Heart left ventricle (tissue), 16 donors: Measurements from ENCODE around the gene FLVCR1. TPM values are rescaled to one million over a fixed set of nuclear protein-coding genes. Genes with fewer than 3 reads are reported as not detected.

Experiments
- ATAC-seq, 4 donors: fragments of 200-7000 bp; cut with Tn5 transposase; one replicate each; pipeline ENCODE4 v1.9.1; 2020 to 2022; ENCODE audit warnings: moderate library complexity in 4 of 4, mild to moderate bottlenecking in 3 of 4, moderate number of reproducible peaks in 1 of 4
- DNase-seq, 5 donors: peaks; one replicate each; pipeline ENCODE4 v3.0.0-alpha.2; 2020
- H3K27ac ChIP-seq, 12 donors: fragments of 200-600 bp; sonication (generic) in 4 of 12; one replicate each; pipeline versions ENCODE4 v1.5.0 to v1.8.0; 2016 to 2022; ENCODE audit warnings: mild to moderate bottlenecking in 2 of 12
- H3K27me3 ChIP-seq, 9 donors: fragments of 200-600 bp; sonication (generic) in 2 of 9; one replicate each; pipeline versions ENCODE4 v1.5.1 to v1.8.0; 2016 to 2022; ENCODE audit warnings: mild to moderate bottlenecking in 3 of 9
- H3K36me3 ChIP-seq, 9 donors: fragments of 200-600 bp; sonication (generic) in 2 of 9; one replicate each; pipeline versions ENCODE4 v1.5.0 to v1.8.0; 2018 to 2022; ENCODE audit warnings: mild to moderate bottlenecking in 2 of 9
- H3K4me1 ChIP-seq, 12 donors: fragments of 200-600 bp; sonication (generic) in 4 of 12; one replicate each; pipeline versions ENCODE4 v1.5.0 to v1.8.0; 2016 to 2022; ENCODE audit warnings: mild to moderate bottlenecking in 3 of 12
- H3K4me3 ChIP-seq, 12 donors: fragments of 200-600 bp; sonication (generic) in 4 of 12; one replicate each; pipeline versions ENCODE4 v1.5.0 to v1.8.0; 2017 to 2022; ENCODE audit warnings: mild to moderate bottlenecking in 9 of 12, moderate library complexity in 4 of 12
- H3K9me3 ChIP-seq, 12 donors: fragments of 200-600 bp; sonication (generic) in 4 of 12; one replicate each; pipeline versions ENCODE4 v1.5.0 to v1.8.0; 2016 to 2022; ENCODE audit warnings: mild to moderate bottlenecking in 1 of 12
- POLR2A ChIP-seq, 2 donors: fragments of 450-650 bp; IDR thresholded peaks; one replicate each; pipeline ENCODE4 v1.6.1; 2017; ENCODE audit warnings: antibody characterized with exemption in 2 of 2, mild to moderate bottlenecking in 2 of 2, moderate library complexity in 2 of 2
- WGBS, 4 donors: extraction: QIAGEN DNeasy Blood & Tissue Kit in 2 of 4; methylation state at CpG; one replicate each; pipeline versions ENCODE4 v1.1.5 to v1.1.7; 2013 to 2018; 5-methylcytosine and 5-hydroxymethylcytosine counted together
- intact Hi-C, 10 donors: fragments of 100-400 bp; cut with DNase I; formaldehyde crosslinking; loops; one replicate each; pipeline versions ENCODE4 v1.11.1 to v1.14.2; 2022
- long read RNA-seq, 3 donors: library from polyadenylated mRNA; unstranded; transcript quantifications; one replicate each; pipeline ENCODE4 v2.0.0, GENCODE V29; 2020 to 2021
- polyA plus RNA-seq, 2 donors: library from polyadenylated mRNA; stranded (reverse); fragments of 200-250 nt; gene quantifications; one replicate each; pipeline ENCODE4 v1.2.3, GENCODE V29; 2013
- total RNA-seq, 9 donors: library from RNA; depleted of rRNA in 2 of 9; stranded (reverse); fragments of >200 nt in 2 of 9; fragmentation: NEBNext Ultra II Directional in 3 of 9; extraction: Animal tissue kit (Norgen Biotek cat#: 25700) in 3 of 9; gene quantifications; one replicate each; pipeline versions ENCODE4 v1.1.0 to v1.2.4, GENCODE V29; 2016 to 2023
- TF ChIP-seq, protein P1 (sequence below), 12 donors: fragments of 200-600 bp; sonication (generic) in 4 of 12; IDR thresholded peaks; one replicate each; pipeline versions ENCODE4 v1.5.0 to v1.8.0; 2018 to 2022; ENCODE audit warnings: antibody characterized with exemption in 12 of 12, mild to moderate bottlenecking in 5 of 12
- donor health status: ischemic (EF 13 %, LVEDD 7.1; RV severe dilation, severe dysfunction).
- donor health status: healthy with polysubstance abuse.
- donor health status: DM: no; HTN: yes; CAD: no.
- donor health status: DM: no; HTN: no; CAD: no.
- donor health status: ischemic (EF 25% LVEDD 6.9; RV normal size, moderate dysfunction).
- donor health status: ischemic (EF 25% LVEDD 5.7; RV mildly dilated, moderate dysfunction).
- donor health status: healthy.
- donor health status: DM: yes; HTN: yes; CAD: no.
- donor health status: ischemic (EF 35%, LVEDD 5.7; RV mildly dilated, moderate dysfunction).
- donor health status: nonischemic (EF 11% LVEDD 7.7; RV severe dilation, severe dysfunction).
- donor health status: DM: yes; HTN: yes; CAD: no.
- donor health status: PGD.
- donor health status: ischemic (EF 29% LVEDD 5.4; RV normal size, mild dysfunction).
- donor health status: nonischemic (EF 23%, LVEDD 6.1; RV moderate dilation, normal function).

The FLVCR1 gene
- 1 to 10 TPM in 7 of 9 donors, under 1 TPM in 2; 0.44 to 3.0 (median 2.4) TPM for total RNA-seq
- polyA plus RNA-seq: 1 to 10 TPM in 1 of 2 donors, under 1 TPM in 1; 0.84 to 2.5 TPM
- long read RNA-seq, donor 1, partial matches to known transcripts: 0 of 1 reads
- long read RNA-seq, donor 1, other reads (novel, unspliced or antisense): 1 of 1 reads
- long read RNA-seq, donor 2: 0 reads
- long read RNA-seq, donor 3, partial matches to known transcripts: 0 of 1 reads
- long read RNA-seq, donor 3, other reads (novel, unspliced or antisense): 1 of 1 reads

DNA sequence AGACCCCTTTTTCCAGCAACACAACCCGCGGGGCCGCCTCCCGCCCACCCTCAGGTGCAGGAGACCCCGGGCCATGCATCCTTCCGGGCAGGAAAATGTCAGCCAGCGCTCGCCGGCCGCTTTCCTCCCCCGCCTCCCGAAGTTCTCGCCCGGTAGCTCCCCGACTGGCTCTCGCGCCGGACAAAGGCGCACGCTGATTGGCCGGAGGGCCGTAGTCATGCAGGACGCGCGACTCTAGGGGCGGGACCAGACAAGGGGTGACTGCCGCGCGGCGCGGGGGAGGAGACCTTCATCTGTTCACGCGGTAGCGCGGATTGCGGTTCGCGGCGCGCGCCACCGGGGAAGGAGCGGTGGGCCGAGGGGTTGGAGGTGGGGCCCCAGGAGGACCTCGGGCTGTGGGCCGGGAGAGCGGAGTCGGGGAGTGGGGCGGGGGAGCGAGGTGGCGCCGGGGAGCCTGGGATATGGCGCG lies at the start of gene FLVCR1:
FLVCR1 (plus strand) TSS at position 284 of the 469 bp plus-strand sequence; CDS start at position 462, 178 bp downstream.
- Histone ChIP-seq H3K4me1 (peaks cover 0 to 48% (median 25%) of the 10 kb centered on the region in 12 donors), H3K27me3 (no peaks in the 10 kb centered on the region), H3K27ac (peak within 1 kb of the TSS; percentile 42 to 91 (median 84)), H3K9me3 (no peaks in the 10 kb centered on the region), H3K4me3 (peak within 1 kb of the TSS; percentile 69 to 99 (median 95)), H3K36me3 (no peaks in the 10 kb centered on the region)
- peak in 1 of 2 donors; percentile 76 for TF ChIP-seq POLR2A (IDR thresholded peaks at IDR 0.05)
- TF ChIP-seq, protein P1, sequence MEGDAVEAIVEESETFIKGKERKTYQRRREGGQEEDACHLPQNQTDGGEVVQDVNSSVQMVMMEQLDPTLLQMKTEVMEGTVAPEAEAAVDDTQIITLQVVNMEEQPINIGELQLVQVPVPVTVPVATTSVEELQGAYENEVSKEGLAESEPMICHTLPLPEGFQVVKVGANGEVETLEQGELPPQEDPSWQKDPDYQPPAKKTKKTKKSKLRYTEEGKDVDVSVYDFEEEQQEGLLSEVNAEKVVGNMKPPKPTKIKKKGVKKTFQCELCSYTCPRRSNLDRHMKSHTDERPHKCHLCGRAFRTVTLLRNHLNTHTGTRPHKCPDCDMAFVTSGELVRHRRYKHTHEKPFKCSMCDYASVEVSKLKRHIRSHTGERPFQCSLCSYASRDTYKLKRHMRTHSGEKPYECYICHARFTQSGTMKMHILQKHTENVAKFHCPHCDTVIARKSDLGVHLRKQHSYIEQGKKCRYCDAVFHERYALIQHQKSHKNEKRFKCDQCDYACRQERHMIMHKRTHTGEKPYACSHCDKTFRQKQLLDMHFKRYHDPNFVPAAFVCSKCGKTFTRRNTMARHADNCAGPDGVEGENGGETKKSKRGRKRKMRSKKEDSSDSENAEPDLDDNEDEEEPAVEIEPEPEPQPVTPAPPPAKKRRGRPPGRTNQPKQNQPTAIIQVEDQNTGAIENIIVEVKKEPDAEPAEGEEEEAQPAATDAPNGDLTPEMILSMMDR (IDR thresholded peaks at IDR 0.05): no peak
- ATAC-seq (peak; percentile 100), DNase-seq (peak; percentile 97 to 98 (median 98))
- 0 to 1% (median 1%) methylated on average over 27 to 54 of the region's 54 CpGs for WGBS, 4 donors
- intact Hi-C loops: loop anchor here in 2 of 10 donors (1.0 to 5.0 kb wide), 2 partner anchors 66 to 67 kb away; partner anchors contain the start of genes NSL1 (in 2 of the 2) and TATDN3 (in 2 of the 2)

DNA sequence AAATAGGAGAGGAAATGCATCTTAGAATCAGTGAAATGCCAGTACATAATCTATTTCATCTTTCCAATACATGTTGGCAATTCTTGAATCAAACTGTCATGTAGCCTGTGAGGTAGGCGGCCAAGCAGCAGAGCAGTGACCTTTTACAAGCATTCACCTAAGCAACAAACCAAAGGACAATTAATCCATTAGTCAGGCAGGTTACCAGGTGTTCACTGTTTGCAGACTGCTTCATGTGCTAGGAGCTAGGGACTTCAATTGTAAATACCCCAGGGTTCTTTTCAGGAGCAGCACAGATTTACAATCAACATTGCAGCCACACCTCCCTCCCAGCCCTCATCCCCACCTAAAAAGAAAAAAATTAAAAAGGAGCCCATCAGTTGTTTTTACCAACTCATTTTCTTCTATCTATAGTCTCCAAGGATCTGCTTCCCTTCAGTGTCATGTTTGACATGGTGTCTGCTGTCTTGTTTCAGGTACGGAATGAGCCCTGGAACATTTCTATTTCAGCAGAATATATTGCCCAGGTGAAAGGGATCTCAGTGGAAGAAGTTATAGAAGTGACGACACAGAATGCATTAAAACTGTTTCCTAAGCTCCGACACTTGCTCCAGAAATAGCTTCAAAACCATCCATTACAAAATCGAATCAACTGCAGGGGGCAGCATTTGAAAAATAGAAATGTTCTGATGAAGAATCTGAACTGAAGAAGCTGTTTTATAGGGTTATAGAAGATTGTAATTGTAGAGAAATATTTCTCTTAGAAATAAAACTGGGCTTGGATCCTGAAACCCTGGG lies 43.3 kb upstream of the FLVCR1 start:
- peak in 2 of 4 donors; percentile 37 to 38 for ATAC-seq
- Histone ChIP-seq H3K9me3 (no peaks in the 10 kb centered on the region), H3K4me1 (peaks cover 0 to 5% (median 0%) of the 10 kb centered on the region in 12 donors), H3K36me3 (peaks cover 0 to 43% (median 34%) of the 10 kb centered on the region in 9 donors), H3K27ac (no peak overlapping the region), H3K27me3 (no peaks in the 10 kb centered on the region), H3K4me3 (no peak overlapping the region)
- no peak for DNase-seq
- intact Hi-C loops: loop anchor here (2.0 to 10.0 kb wide), 5 partner anchors 178 to 188 kb away; no protein-coding TSS in a partner anchor
- WGBS, 4 donors: 36 to 49% (median 45%) methylated on average over 5 of the region's 5 CpGs
- TF ChIP-seq, protein P1 (IDR thresholded peaks at IDR 0.05): peak in 11 of 12 donors; percentile 15 to 55 (median 35)
- no peak for TF ChIP-seq POLR2A (IDR thresholded peaks at IDR 0.05)

DNA sequence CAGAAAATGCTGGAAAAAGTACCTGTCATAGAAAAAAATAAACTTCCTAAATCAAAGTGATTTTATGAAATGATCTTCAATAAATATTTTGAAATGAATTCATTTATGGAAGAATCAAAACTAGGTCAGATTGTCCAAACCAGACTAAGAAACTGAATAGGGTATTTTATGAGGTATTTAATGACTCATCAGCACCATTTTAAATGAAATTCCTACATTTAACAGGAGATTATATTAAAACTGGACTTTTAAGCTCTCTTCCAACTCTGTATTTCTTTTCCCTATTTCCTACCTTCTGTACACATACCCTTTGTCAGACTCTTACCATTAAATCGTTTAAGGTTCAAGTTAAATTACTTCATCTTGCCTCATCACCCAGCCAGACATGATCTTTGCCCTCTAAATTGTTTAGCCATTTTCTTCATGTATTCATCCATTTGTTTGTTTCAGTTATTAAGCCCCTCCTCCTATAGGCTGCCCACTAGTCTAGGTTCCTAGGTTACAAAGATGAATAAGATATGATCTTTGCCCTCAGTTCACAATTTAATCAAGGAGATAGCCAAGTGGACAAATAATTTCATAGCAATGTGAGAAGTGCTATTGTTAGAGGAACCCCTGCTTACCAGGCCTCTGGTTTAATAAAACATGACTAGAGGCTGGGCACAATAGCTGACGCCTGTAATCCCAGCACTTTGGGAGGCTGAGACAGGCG lies 41.4 kb upstream of the FLVCR1 start:
- no peak overlapping the region for H3K4me3 ChIP-seq
- intact Hi-C loops: loop anchor here in 6 of 10 donors (5.0 to 10.0 kb wide), 2 partner anchors 178 to 181 kb away; no protein-coding TSS in a partner anchor
- 85 to 89% (median 86%) methylated on average over 3 of the region's 3 CpGs for WGBS, 4 donors
- ATAC-seq (no peak), DNase-seq (no peak)
- no peak for TF ChIP-seq POLR2A (IDR thresholded peaks at IDR 0.05)
- TF ChIP-seq, protein P1 (IDR thresholded peaks at IDR 0.05): no peak
- peaks cover 0 to 11% (median 0%) of the 10 kb centered on the region in 12 donors for H3K4me1 ChIP-seq
- H3K27ac ChIP-seq: no peak overlapping the region
- no peaks in the 10 kb centered on the region for H3K9me3 ChIP-seq
- peaks cover 0 to 32% (median 21%) of the 10 kb centered on the region in 9 donors for H3K36me3 ChIP-seq
- no peaks in the 10 kb centered on the region for H3K27me3 ChIP-seq
